GM19395 (cell line): ENCODE measurements around the gene PLCL1.
"Not testable (repeated sequence)": the region's sequence is repeated elsewhere in the genome, so short reads cannot be mapped to it uniquely, and the experiment has no call there.

Source experiments
- ATAC-seq: cut with Tn5 transposase; IDR thresholded peaks from one replicate; pipeline ENCODE4 v1.9.1; 2021; ENCODE audit warnings: mild to moderate bottlenecking, moderate library complexity; ENCODE audit not compliant: unreplicated experiment

PLCL1 gene

GRCh38 chr2:197993363-197993762, 189.0 kb downstream of the PLCL1 start:
- peak; percentile 19 for ATAC-seq

- no peak for ATAC-seq
Observed at GRCh38 chr2:197993830-197994229, 189.4 kb downstream of the PLCL1 start.

- no peak for ATAC-seq
Observed at GRCh38 chr2:197994751-197995150, 190.4 kb downstream of the PLCL1 start.

GRCh38 chr2:197996583-197996982, 192.2 kb downstream of the PLCL1 start:
- no peak for ATAC-seq

GRCh38 chr2:197997083-197997541, 192.7 kb downstream of the PLCL1 start:
- no peak for ATAC-seq

GRCh38 chr2:197998702-197999101, 194.3 kb downstream of the PLCL1 start:
- no peak for ATAC-seq

GRCh38 chr2:198000417-198000816, 196.0 kb downstream of the PLCL1 start:
- ATAC-seq: no peak

- ATAC-seq: no peak
Observed at GRCh38 chr2:198004173-198004572, 199.8 kb downstream of the PLCL1 start.

- peak; percentile 86 for ATAC-seq
Observed at GRCh38 chr2:198004921-198005829, 200.8 kb downstream of the PLCL1 start.

GRCh38 chr2:198006733-198007132, 202.3 kb downstream of the PLCL1 start:
- ATAC-seq: no peak

GRCh38 chr2:198008230-198008629, 203.8 kb downstream of the PLCL1 start:
- ATAC-seq: no peak

GRCh38 chr2:198012025-198012424, 207.6 kb downstream of the PLCL1 start:
- ATAC-seq: no peak

GRCh38 chr2:198016243-198016642, 211.8 kb downstream of the PLCL1 start:
- ATAC-seq: no peak

- no peak for ATAC-seq
Observed at GRCh38 chr2:198017068-198017467, 212.7 kb downstream of the PLCL1 start.

GRCh38 chr2:198028955-198029354, 224.6 kb downstream of the PLCL1 start:
- ATAC-seq: no peak

- ATAC-seq: not testable (repeated sequence)
Observed at GRCh38 chr2:198029576-198029975, 225.2 kb downstream of the PLCL1 start.

GRCh38 chr2:198033626-198034025, 229.2 kb downstream of the PLCL1 start:
- no peak for ATAC-seq

- peak; percentile 70 for ATAC-seq
Observed at GRCh38 chr2:198036029-198036879, 231.9 kb downstream of the PLCL1 start.

GRCh38 chr2:198040835-198041234, 236.4 kb downstream of the PLCL1 start:
- ATAC-seq: no peak

GRCh38 chr2:198042189-198042588, 237.8 kb downstream of the PLCL1 start:
- peak; percentile 91 for ATAC-seq

GRCh38 chr2:198044777-198045176, 240.4 kb downstream of the PLCL1 start:
- no peak for ATAC-seq

- ATAC-seq: no peak
Observed at GRCh38 chr2:198045227-198045626, 240.8 kb downstream of the PLCL1 start.
